Peyer's patch (tissue), 4 donors: ENCODE data around the gene VWC2L.

Experiments
- POLR2A ChIP-seq, 2 donors: fragments of 450-650 bp; IDR thresholded peaks; one replicate each; pipeline ENCODE4 v1.5.1; 2017; ENCODE audit warnings: antibody characterized with exemption in 2 of 2, mild to moderate bottlenecking in 2 of 2, moderate library complexity in 2 of 2
- TF ChIP-seq, protein P1 (sequence below), 6 experiments: fragments of 450-650 bp in 4 of 6; fragments of 200-600 bp in 2 of 6; sonication (generic) in 1 of 6; IDR thresholded peaks; one replicate each; pipeline ENCODE4 v1.5.1; 2017 to 2019; ENCODE audit warnings: antibody characterized with exemption in 6 of 6, mild to moderate bottlenecking in 3 of 6, moderate library complexity in 1 of 6

DNA sequence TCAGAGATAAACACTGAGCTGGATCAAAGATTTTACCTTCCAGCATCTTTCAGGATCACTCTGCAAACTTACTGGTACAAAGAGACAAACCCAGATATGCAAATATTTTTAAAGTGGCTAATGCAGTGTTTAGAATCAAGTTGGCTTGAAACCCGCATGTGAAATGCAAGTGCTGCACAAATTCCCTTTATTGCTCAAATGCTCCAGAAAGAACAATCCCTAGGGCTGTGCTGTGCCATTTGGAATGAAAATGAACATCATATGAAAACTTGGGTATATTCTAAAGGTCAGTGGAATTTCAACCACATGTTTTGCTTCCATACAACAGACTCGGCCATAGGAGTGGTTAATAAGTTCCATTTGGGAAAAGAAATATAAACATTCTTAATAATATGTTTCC is 139.1 kb downstream of the VWC2L start:
- TF ChIP-seq, protein P1, sequence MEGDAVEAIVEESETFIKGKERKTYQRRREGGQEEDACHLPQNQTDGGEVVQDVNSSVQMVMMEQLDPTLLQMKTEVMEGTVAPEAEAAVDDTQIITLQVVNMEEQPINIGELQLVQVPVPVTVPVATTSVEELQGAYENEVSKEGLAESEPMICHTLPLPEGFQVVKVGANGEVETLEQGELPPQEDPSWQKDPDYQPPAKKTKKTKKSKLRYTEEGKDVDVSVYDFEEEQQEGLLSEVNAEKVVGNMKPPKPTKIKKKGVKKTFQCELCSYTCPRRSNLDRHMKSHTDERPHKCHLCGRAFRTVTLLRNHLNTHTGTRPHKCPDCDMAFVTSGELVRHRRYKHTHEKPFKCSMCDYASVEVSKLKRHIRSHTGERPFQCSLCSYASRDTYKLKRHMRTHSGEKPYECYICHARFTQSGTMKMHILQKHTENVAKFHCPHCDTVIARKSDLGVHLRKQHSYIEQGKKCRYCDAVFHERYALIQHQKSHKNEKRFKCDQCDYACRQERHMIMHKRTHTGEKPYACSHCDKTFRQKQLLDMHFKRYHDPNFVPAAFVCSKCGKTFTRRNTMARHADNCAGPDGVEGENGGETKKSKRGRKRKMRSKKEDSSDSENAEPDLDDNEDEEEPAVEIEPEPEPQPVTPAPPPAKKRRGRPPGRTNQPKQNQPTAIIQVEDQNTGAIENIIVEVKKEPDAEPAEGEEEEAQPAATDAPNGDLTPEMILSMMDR (IDR thresholded peaks at IDR 0.05): no peak
- no peak for TF ChIP-seq POLR2A (IDR thresholded peaks at IDR 0.05)
